Lower leg skin (tissue), 4 donors: ENCODE measurements around the gene CALHM2. TPM values are rescaled to one million over a fixed set of nuclear protein-coding genes. Genes with fewer than 3 reads are reported as not detected.

ENCODE experiments used
- DNase-seq, 2 donors: peaks; one replicate each; pipeline ENCODE4 v3.0.0-alpha.2; 2019; ENCODE audit warnings: low spot score in 2 of 2
- H3K4me3 ChIP-seq: fragments of 200-600 bp; sonication (generic); 2 replicates; pipeline ENCODE4 v1.5.1; 2017; ENCODE audit warnings: mild to moderate bottlenecking, low read depth; ENCODE audit not compliant: poor library complexity, severe bottlenecking
- CTCF ChIP-seq, 3 donors: fragments of 450-650 bp; IDR thresholded peaks; one replicate each; pipeline ENCODE4 v1.5.1; 2016; ENCODE audit warnings: antibody characterized with exemption in 3 of 3, mild to moderate bottlenecking in 3 of 3, moderate library complexity in 2 of 3
- POLR2A ChIP-seq, 2 donors: fragments of 450-650 bp; IDR thresholded peaks; one replicate each; pipeline ENCODE4 v1.6.1; 2016 to 2017; ENCODE audit warnings: antibody characterized with exemption in 2 of 2, mild to moderate bottlenecking in 1 of 2, moderate library complexity in 1 of 2
- WGBS, 2 donors: methylation state at CpG; one replicate each; pipeline ENCODE4 v1.1.5; 2018; 5-methylcytosine and 5-hydroxymethylcytosine counted together
- intact Hi-C: fragments of 100-400 bp; cut with DNase I; formaldehyde crosslinking; loops from one replicate; pipeline ENCODE4 v1.15.0; 2023; ENCODE audit warnings: low total_unique reads
- total RNA-seq, 4 donors: library from RNA; depleted of rRNA; stranded (reverse); fragments of >200 nt; gene quantifications; one replicate each; pipeline ENCODE4 v1.1.0, GENCODE V29; 2016

The CALHM2 gene
- total RNA-seq, 4 donors from 2014 or later: 13.8 to 37.2 (median 15.4) TPM

- no peak overlapping the region for H3K4me3 ChIP-seq
- intact Hi-C loops: no loop called here
- DNase-seq: no peak
- 91 to 94% methylated on average over 2 of the region's 2 CpGs for WGBS, 2 donors
- no peak for TF ChIP-seq POLR2A (IDR thresholded peaks at IDR 0.05)
- TF ChIP-seq CTCF (IDR thresholded peaks at IDR 0.05): no peak
Measured at GRCh38 chr10:103472005-103472404, 19.8 kb upstream of the CALHM2 start.

GRCh38 chr10:103470761-103471653, 18.8 kb upstream of the CALHM2 start:
- peak; percentile 39 to 90 for DNase-seq
- H3K4me3 ChIP-seq: no peak overlapping the region
- whole genome bisulfite sequencing, 2 donors: 65 to 71% methylated on average over 14 of the region's 14 CpGs
- intact Hi-C loops: no loop called here
- TF ChIP-seq POLR2A (IDR thresholded peaks at IDR 0.05): no peak
- no peak for TF ChIP-seq CTCF (IDR thresholded peaks at IDR 0.05)

- no peak for TF ChIP-seq CTCF (IDR thresholded peaks at IDR 0.05)
- no peak for TF ChIP-seq POLR2A (IDR thresholded peaks at IDR 0.05)
- H3K4me3 ChIP-seq: no peak overlapping the region
- DNase-seq: no peak
- intact Hi-C loops: no loop called here
- 57 to 63% methylated on average over 5 of the region's 5 CpGs for WGBS, 2 donors
Measured at GRCh38 chr10:103469201-103469600, 17.0 kb upstream of the CALHM2 start.

GRCh38 chr10:103467406-103467805, 15.2 kb upstream of the CALHM2 start:
- WGBS, 2 donors: 87 to 95% methylated on average over 7 of the region's 7 CpGs
- no peak for TF ChIP-seq POLR2A (IDR thresholded peaks at IDR 0.05)
- TF ChIP-seq CTCF (IDR thresholded peaks at IDR 0.05): no peak
- no peak for DNase-seq
- intact Hi-C loops: no loop called here
- no peak overlapping the region for H3K4me3 ChIP-seq

GRCh38 chr10:103466734-103467133, 14.6 kb upstream of the CALHM2 start:
- no peak for DNase-seq
- 83 to 84% methylated on average over 3 of the region's 3 CpGs for WGBS, 2 donors
- H3K4me3 ChIP-seq: no peak overlapping the region
- TF ChIP-seq CTCF (IDR thresholded peaks at IDR 0.05) (no peak), POLR2A (IDR thresholded peaks at IDR 0.05) (no peak)
- intact Hi-C loops: no loop called here
